HG03432 (cell line): ENCODE data around the gene TTLL8.

Experiments used
- ATAC-seq: cut with Tn5 transposase; IDR thresholded peaks from one replicate; pipeline ENCODE4 v1.9.1; 2021; ENCODE audit warnings: mild to moderate bottlenecking, moderate library complexity; ENCODE audit not compliant: unreplicated experiment

TTLL8 gene

GRCh38 chr22:49969751-49970527 is 88.2 kb downstream of the TTLL8 start:
- ATAC-seq = no peak

- ATAC-seq = no peak
These were observed 89.1 kb downstream of the TTLL8 start for GRCh38 chr22:49968831-49969661.
